H1 (cell line): ENCODE measurements around the gene B3GALT6. TPM values are rescaled to one million over a fixed set of nuclear protein-coding genes. Genes with fewer than 3 reads are reported as not detected.

ENCODE experiments used
- CTCF ChIA-PET: fragments of 300-600 bp; sonication (Branson Sonifier 250); formaldehyde crosslinking; loops from one replicate; lab custom pipeline; 2021; ENCODE audit not compliant: partially characterized antibody; lab: Charles Lee
- POLR2A ChIA-PET: fragments of 300-600 bp; sonication (Branson Sonifier 250); formaldehyde crosslinking; loops from one replicate; lab custom pipeline; 2021; ENCODE audit warnings: inconsistent platforms; ENCODE audit not compliant: partially characterized antibody; lab: Charles Lee
- DNase-seq, 2 experiments: peaks; one replicate each; pipeline versions ENCODE4 v3.0.0 to v3.0.0-alpha.2; 2010 to 2022; ENCODE audit warnings: low spot score in 2 of 2, low read depth in 1 of 2, mixed read lengths in 1 of 2
- FAIRE-seq: peaks from 2 replicates; lab custom pipeline; 2011; peaks lifted over from hg19 to GRCh38; lab: Jason Lieb, UNC
- H2AFZ ChIP-seq: 2 replicates; pipeline ENCODE4 v1.8.1; 2012; ENCODE audit warnings: low read length, inconsistent platforms
- H2AK5ac ChIP-seq: 2 replicates; pipeline ENCODE4 v1.6.1; 2013; ENCODE audit warnings: low read depth, low read length
- H2BK120ac ChIP-seq: replicated peaks from 2 replicates; pipeline ENCODE3; 2013; ENCODE audit warnings: low read depth, low read length, inconsistent platforms
- H2BK12ac ChIP-seq: 2 replicates; pipeline ENCODE4 v1.6.1; 2013; ENCODE audit warnings: low read depth, low read length
- H2BK15ac ChIP-seq: 2 replicates; pipeline ENCODE4 v1.6.1; 2013; ENCODE audit warnings: low read length
- H2BK20ac ChIP-seq: 2 replicates; pipeline ENCODE4 v1.6.1; 2013; ENCODE audit warnings: low read length
- H2BK5ac ChIP-seq: 2 replicates; pipeline ENCODE4 v1.6.1; 2013; ENCODE audit warnings: low read depth, low read length
- H3K14ac ChIP-seq: 2 replicates; pipeline ENCODE4 v1.6.1; 2013; ENCODE audit warnings: inconsistent platforms; ENCODE audit not compliant: insufficient read length
- H3K18ac ChIP-seq: 2 replicates; pipeline ENCODE4 v1.6.1; 2013; ENCODE audit warnings: low read length; ENCODE audit errors: extremely low read depth
- H3K23ac ChIP-seq: 2 replicates; pipeline ENCODE4 v1.6.1; 2013; ENCODE audit warnings: inconsistent platforms; ENCODE audit not compliant: insufficient read length
- H3K23me2 ChIP-seq: 2 replicates; pipeline ENCODE4 v1.6.1; 2013; ENCODE audit warnings: low read depth, low read length
- H3K27ac ChIP-seq: 2 replicates; pipeline ENCODE4 v1.6.1; 2011; ENCODE audit warnings: low read depth, low read length, inconsistent platforms
- H3K27me3 ChIP-seq, 4 experiments: replicated peaks in 1 of 4; 1 replicate in 1 of 4; 2 replicates in 3 of 4; pipeline versions ENCODE4 v1.6.1 to v1.8.1; 2011 to 2013; ENCODE audit warnings: low read length in 3 of 4, mild to moderate bottlenecking in 3 of 4, inconsistent platforms in 2 of 4, mixed read lengths in 2 of 4, moderate library complexity in 1 of 4; ENCODE audit not compliant: control insufficient read depth in 3 of 4, insufficient read depth in 3 of 4; ENCODE audit errors: extremely low read depth in 1 of 4
- H3K36me3 ChIP-seq, 4 experiments: 2 replicates each; pipeline versions ENCODE4 v1.6.1 to v1.8.1; 2011 to 2013; ENCODE audit warnings: mild to moderate bottlenecking in 4 of 4, low read length in 3 of 4, moderate library complexity in 2 of 4, control low read depth in 1 of 4, inconsistent platforms in 1 of 4; ENCODE audit not compliant: insufficient read depth in 4 of 4, control insufficient read depth in 2 of 4
- H3K4ac ChIP-seq: replicated peaks from 2 replicates; pipeline ENCODE3; 2013; ENCODE audit warnings: low read length, low read depth, mixed read lengths, inconsistent platforms; ENCODE audit not compliant: insufficient read length
- H3K4me1 ChIP-seq, 4 experiments: replicated peaks in 1 of 4; 1 replicate in 1 of 4; 2 replicates in 3 of 4; pipeline versions ENCODE4 v1.6.1 to v1.8.1; 2011 to 2013; ENCODE audit warnings: low read length in 3 of 4, inconsistent platforms in 2 of 4, mixed read lengths in 1 of 4; ENCODE audit not compliant: insufficient read depth in 4 of 4, control insufficient read depth in 3 of 4
- H3K4me2 ChIP-seq, 2 experiments: 2 replicates each; pipeline versions ENCODE4 v1.6.1 to v1.8.1; 2011 to 2013; ENCODE audit warnings: low read depth in 2 of 2, low read length in 2 of 2, control low read depth in 1 of 2, inconsistent platforms in 1 of 2, mild to moderate bottlenecking in 1 of 2; ENCODE audit not compliant: insufficient read depth in 1 of 2
- H3K4me3 ChIP-seq, 4 experiments: fragments of 200-600, 300-600 bp in 1 of 4; sonication (generic), shearing (Covaris generic), sonication (Bioruptor Twin) in 1 of 4; 2 replicates each; pipeline versions ENCODE4 v1.5.1 to v1.8.1; 2011 to 2016; ENCODE audit warnings: low read length in 4 of 4, low read depth in 3 of 4, control low read depth in 2 of 4, inconsistent platforms in 2 of 4, mild to moderate bottlenecking in 2 of 4, mixed read lengths in 1 of 4, moderate library complexity in 1 of 4; ENCODE audit not compliant: insufficient read depth in 2 of 4; ENCODE audit errors: extremely low read depth in 1 of 4
- H3K56ac ChIP-seq: replicated peaks from 2 replicates; pipeline ENCODE3; 2013; ENCODE audit warnings: low read depth, mild to moderate bottlenecking, mixed read lengths, low read length, inconsistent platforms; ENCODE audit not compliant: insufficient read length
- H3K79me1 ChIP-seq: 2 replicates; pipeline ENCODE4 v1.6.1; 2013; ENCODE audit warnings: low read depth, low read length, control low read depth
- H3K79me2 ChIP-seq, 2 experiments: 2 replicates each; pipeline versions ENCODE4 v1.6.1 to v1.8.1; 2012 to 2013; ENCODE audit warnings: low read length in 2 of 2, mild to moderate bottlenecking in 2 of 2, inconsistent platforms in 1 of 2; ENCODE audit not compliant: insufficient read depth in 2 of 2, control insufficient read depth in 1 of 2
- H3K9ac ChIP-seq, 4 experiments: replicated peaks in 1 of 4; 1 replicate in 1 of 4; 2 replicates in 3 of 4; pipeline versions ENCODE4 v1.6.1 to v1.8.1; 2011 to 2013; ENCODE audit warnings: low read depth in 3 of 4, low read length in 3 of 4, control low read depth in 2 of 4, mild to moderate bottlenecking in 2 of 4, moderate library complexity in 2 of 4, inconsistent platforms in 1 of 4; ENCODE audit errors: extremely low read depth in 1 of 4
- H3K9me3 ChIP-seq, 2 experiments: 2 replicates each; pipeline versions ENCODE4 v1.6.1 to v1.8.1; 2012 to 2013; ENCODE audit warnings: mild to moderate bottlenecking in 2 of 2, moderate library complexity in 2 of 2, control low read depth in 1 of 2, inconsistent platforms in 1 of 2, low read depth in 1 of 2, low read length in 1 of 2, mixed read lengths in 1 of 2; ENCODE audit not compliant: insufficient read depth in 2 of 2
- H4K20me1 ChIP-seq, 2 experiments: replicated peaks in 1 of 2; 2 replicates each; pipeline versions ENCODE3 to v1.8.1; 2011 to 2013; ENCODE audit warnings: inconsistent platforms in 2 of 2, low read length in 2 of 2, mild to moderate bottlenecking in 1 of 2; ENCODE audit not compliant: insufficient read depth in 2 of 2, control insufficient read depth in 1 of 2
- H4K5ac ChIP-seq: 2 replicates; pipeline ENCODE4 v1.6.1; 2013; ENCODE audit warnings: low read length, low read depth, mixed read lengths, inconsistent platforms; ENCODE audit not compliant: insufficient read length
- H4K8ac ChIP-seq: 2 replicates; pipeline ENCODE4 v1.8.0; 2013; ENCODE audit warnings: mild to moderate bottlenecking, moderate library complexity, low read length, inconsistent platforms; ENCODE audit not compliant: insufficient read depth; ENCODE audit errors: extremely low read depth
- H4K91ac ChIP-seq: replicated peaks from 2 replicates; pipeline ENCODE3; 2013; ENCODE audit warnings: low read length, mixed read lengths, inconsistent platforms; ENCODE audit not compliant: insufficient read length
- EGR1 ChIP-seq: IDR thresholded peaks from 2 replicates; pipeline ENCODE4 v1.6.1; 2011; ENCODE audit warnings: low read depth, low read length, borderline replicate concordance
- KDM1A ChIP-seq: fragments of 200-600, 300-600 bp; sonication (generic); IDR thresholded peaks from 2 replicates; pipeline ENCODE4 v1.7.1; 2016; ENCODE audit warnings: mild to moderate bottlenecking, low read length, borderline replicate concordance
- KDM5A ChIP-seq: fragments of 200-600 bp; IDR thresholded peaks from 2 replicates; pipeline ENCODE4 v1.7.1; 2012; ENCODE audit warnings: mild to moderate bottlenecking, low read length, inconsistent platforms, mixed read lengths
- POLR2A ChIP-seq, 2 experiments: IDR thresholded peaks; 1 replicate in 1 of 2; 2 replicates in 1 of 2; pipeline ENCODE4 v1.6.1; 2011; ENCODE audit warnings: low read depth in 2 of 2, low read length in 2 of 2, mild to moderate bottlenecking in 2 of 2; ENCODE audit errors: control extremely low read depth in 1 of 2
- RNF2 ChIP-seq: fragments of 200-900, 300-1000 bp; sonication (generic); IDR thresholded peaks from 2 replicates; pipeline ENCODE4 v1.7.1; 2016; ENCODE audit warnings: borderline replicate concordance, low read depth, mild to moderate bottlenecking, antibody characterized with exemption, low read length; ENCODE audit not compliant: poor library complexity, severe bottlenecking; ENCODE audit errors: missing control alignments
- SAP30 ChIP-seq: fragments of 300-600 bp; sonication (generic); IDR thresholded peaks from 2 replicates; pipeline ENCODE4 v1.7.1; 2012; ENCODE audit warnings: low read length, moderate library complexity, mild to moderate bottlenecking, inconsistent platforms; ENCODE audit not compliant: insufficient read depth, insufficient replicate concordance
- SIRT6 ChIP-seq: IDR thresholded peaks from one replicate; pipeline ENCODE4 v1.7.1; 2012; ENCODE audit warnings: low read length, inconsistent platforms
- TAF1 ChIP-seq: IDR thresholded peaks from 2 replicates; pipeline ENCODE4 v1.6.1; 2011; ENCODE audit warnings: mild to moderate bottlenecking, low read depth, low read length
- YY1 ChIP-seq: IDR thresholded peaks from 2 replicates; pipeline ENCODE4 v1.6.1; 2011; ENCODE audit warnings: low read depth, mild to moderate bottlenecking, low read length
- WGBS, 2 experiments: shearing (Covaris generic) in 1 of 2; methylation state at CpG; one replicate each; pipeline versions ENCODE4 v1.1.6 to v1.1.7; 2013 to 2015; ENCODE audit warnings: low lambda C conversion rate in 2 of 2, mixed read lengths in 2 of 2, inconsistent platforms in 1 of 2, low coverage in 1 of 2, missing lambda C conversion rate in 1 of 2; ENCODE audit not compliant: insufficient replicate concordance in 2 of 2, insufficient coverage in 1 of 2, insufficient read length in 1 of 2; ENCODE audit errors: extremely low coverage in 1 of 2, missing lambda C conversion rate in 1 of 2; 5-methylcytosine and 5-hydroxymethylcytosine counted together
- polyA plus RNA-seq, 7 experiments: library from polyadenylated mRNA; depleted of rRNA in 3 of 7; stranded (reverse) in 5 of 7; unstranded in 2 of 7; fragments of >200 nt in 5 of 7; fragments of 200-250 nt in 2 of 7; gene quantifications; 1 replicate in 5 of 7; 2 replicates in 1 of 7; 4 replicates in 1 of 7; pipeline versions ENCODE4 v1.2.1 to v1.2.3, GENCODE V29; 2011 to 2013; ENCODE audit warnings: missing spikeins in 2 of 7, mixed read lengths in 2 of 7
- total RNA-seq: library from RNA; stranded (reverse); fragmentation: NEBNext Ultra II Directional; extraction: Animal tissue kit (Norgen Biotek cat#: 25700); gene quantifications from 2 replicates; pipeline ENCODE4 v1.2.1, GENCODE V29; 2021
- TF ChIP-seq, protein P1 (sequence below): IDR thresholded peaks from 2 replicates; pipeline ENCODE4 v1.6.1; 2011; ENCODE audit warnings: low read length, improper control_type of control experiment

The B3GALT6 gene
- total and polyA plus RNA-seq, 2 of the 8 experiments (the other 6 are each of a cell fraction or from before 2014, with no cell fraction given): 18.4 to 20.4 TPM

DNA sequence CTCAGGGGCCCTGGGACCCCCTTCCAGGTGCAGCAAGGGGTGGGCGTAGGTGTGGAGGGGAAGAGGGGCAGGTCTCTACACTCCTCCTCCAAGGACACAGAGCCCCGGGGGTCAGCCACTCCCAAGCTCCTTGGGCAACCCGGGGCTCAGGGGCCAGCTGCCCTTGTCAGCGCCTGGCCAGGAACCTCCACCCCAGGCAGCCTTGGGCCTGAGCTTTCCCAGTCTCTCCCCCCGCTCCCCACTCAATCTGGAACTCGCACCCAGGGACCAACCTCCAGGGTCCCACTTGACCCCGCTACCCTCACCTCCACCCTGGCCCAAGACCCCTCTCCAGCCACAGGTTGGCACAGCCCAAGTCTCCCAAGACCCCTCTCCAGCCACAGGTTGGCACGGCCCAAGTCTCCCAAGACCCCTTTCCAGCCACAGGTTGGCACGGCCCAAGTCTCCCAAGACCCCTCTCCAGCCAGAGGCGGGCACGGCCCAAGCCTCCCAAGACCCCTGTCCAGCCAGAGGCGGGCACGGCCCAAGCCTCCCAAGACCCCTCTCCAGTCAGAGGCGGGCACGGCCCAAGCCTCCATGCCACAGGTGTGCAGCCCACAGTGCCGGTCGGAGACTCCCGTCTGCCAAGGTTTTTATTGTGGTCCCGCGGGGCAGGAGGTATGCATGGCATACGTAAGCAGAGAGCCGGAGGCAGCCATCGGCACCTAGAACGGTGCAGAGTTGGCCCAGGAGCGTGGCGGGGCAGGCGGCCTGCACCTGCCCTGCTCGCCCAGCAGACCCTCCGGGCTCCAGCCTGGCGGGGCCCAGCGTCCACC lies 21.1 kb upstream of the B3GALT6 start:
- H3K23me2 ChIP-seq: peaks cover 7% of the 10 kb centered on the region; the same call in 1 of the 2 replicates
- 92% methylated on average over 27 of the region's 31 CpGs; no CpG with 5 or more reads in 1 of the 2 experiments for WGBS, 2 experiments
- no peak overlapping the region for H2AFZ ChIP-seq
- no peak overlapping the region for H3K27ac ChIP-seq
- H3K9ac ChIP-seq: no peak overlapping the region
- no peak overlapping the region for H3K56ac ChIP-seq
- H3K4me3 ChIP-seq: no peak overlapping the region
- H4K5ac ChIP-seq: no peak overlapping the region
- peaks cover 0 to 12% (median 10%) of the 10 kb centered on the region in 4 experiments; a peak in 6 of 7 replicates for H3K27me3 ChIP-seq
- H4K8ac ChIP-seq: no peak overlapping the region
- POLR2A ChIA-PET: interaction anchor here (1.1 kb wide), 1 partner anchor 21 kb away, joined by 3 read pairs; the partner anchor contains the start of genes B3GALT6 and SDF4
- H2BK15ac ChIP-seq: no peak overlapping the region
- no peak overlapping the region for H2BK5ac ChIP-seq
- H3K23ac ChIP-seq: no peak overlapping the region
- H3K14ac ChIP-seq: no peak overlapping the region
- H3K36me3 ChIP-seq: no peaks in the 10 kb centered on the region
- no peak overlapping the region for H3K4me2 ChIP-seq
- no peaks in the 10 kb centered on the region for H3K79me1 ChIP-seq
- H3K9me3 ChIP-seq: no peaks in the 10 kb centered on the region
- no peak overlapping the region for H2AK5ac ChIP-seq
- H2BK12ac ChIP-seq: no peak overlapping the region
- DNase-seq (no peak), FAIRE-seq (no peak)
- CTCF ChIA-PET: interaction anchor here (0.8 to 1.6 kb wide), 8 partner anchors 16 to 88 kb away, joined by 3 to 9 read pairs (median 4); partner anchors contain the start of gene TTLL10
- H2BK20ac ChIP-seq: no peak overlapping the region
- H3K79me2 ChIP-seq: no peaks in the 10 kb centered on the region
- peaks cover 0 to 5% of the 10 kb centered on the region in 2 experiments for H4K20me1 ChIP-seq
- no peak overlapping the region for H3K18ac ChIP-seq
- no peak overlapping the region for H2BK120ac ChIP-seq
- H3K4ac ChIP-seq: no peak overlapping the region
- peaks cover 0 to 9% (median 5%) of the 10 kb centered on the region in 4 experiments; a peak in 6 of 7 replicates for H3K4me1 ChIP-seq
- no peak overlapping the region for H4K91ac ChIP-seq
- TF ChIP-seq, protein P1, sequence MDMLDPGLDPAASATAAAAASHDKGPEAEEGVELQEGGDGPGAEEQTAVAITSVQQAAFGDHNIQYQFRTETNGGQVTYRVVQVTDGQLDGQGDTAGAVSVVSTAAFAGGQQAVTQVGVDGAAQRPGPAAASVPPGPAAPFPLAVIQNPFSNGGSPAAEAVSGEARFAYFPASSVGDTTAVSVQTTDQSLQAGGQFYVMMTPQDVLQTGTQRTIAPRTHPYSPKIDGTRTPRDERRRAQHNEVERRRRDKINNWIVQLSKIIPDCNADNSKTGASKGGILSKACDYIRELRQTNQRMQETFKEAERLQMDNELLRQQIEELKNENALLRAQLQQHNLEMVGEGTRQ: no peak
- TF ChIP-seq YY1 (no peak), EGR1 (no peak), KDM5A (no peak), SIRT6 (no peak), SAP30 (no peak), TAF1 (no peak), KDM1A (no peak), POLR2A (IDR thresholded peaks at IDR 0.05; ENCODE audit: control extremely low read depth in 1 of 2, low read depth in 2 of 2, low read length in 2 of 2) (no peak), RNF2 (no peak)
